Left hindlimb (tissue), 1 donor: ENCODE results near the gene AKAP13.

ENCODE experiments used
- DNase-seq: peaks from one replicate; pipeline ENCODE4 v3.0.0-alpha.2; 2018

The AKAP13 gene

DNA sequence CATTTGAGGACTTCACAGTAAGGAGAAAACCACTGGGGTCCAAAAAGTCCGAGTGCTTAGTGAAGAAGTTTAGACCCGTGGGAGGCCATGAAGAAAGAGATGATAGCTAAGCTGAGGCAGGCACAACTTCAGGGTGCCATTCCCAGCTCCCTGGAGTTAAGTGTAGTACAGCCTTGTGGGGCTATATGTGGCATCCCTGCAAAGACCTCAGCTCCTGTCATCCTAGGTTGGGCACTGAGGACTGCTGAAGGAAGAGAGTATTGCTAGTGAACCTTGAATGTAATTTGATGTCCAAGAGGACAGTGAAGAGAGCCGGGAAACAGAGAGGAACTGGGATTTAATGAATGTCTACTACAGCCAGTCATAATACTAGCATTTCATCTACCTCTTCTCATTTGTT is 162.1 kb downstream of the AKAP13 start:
- no peak for DNase-seq

DNA sequence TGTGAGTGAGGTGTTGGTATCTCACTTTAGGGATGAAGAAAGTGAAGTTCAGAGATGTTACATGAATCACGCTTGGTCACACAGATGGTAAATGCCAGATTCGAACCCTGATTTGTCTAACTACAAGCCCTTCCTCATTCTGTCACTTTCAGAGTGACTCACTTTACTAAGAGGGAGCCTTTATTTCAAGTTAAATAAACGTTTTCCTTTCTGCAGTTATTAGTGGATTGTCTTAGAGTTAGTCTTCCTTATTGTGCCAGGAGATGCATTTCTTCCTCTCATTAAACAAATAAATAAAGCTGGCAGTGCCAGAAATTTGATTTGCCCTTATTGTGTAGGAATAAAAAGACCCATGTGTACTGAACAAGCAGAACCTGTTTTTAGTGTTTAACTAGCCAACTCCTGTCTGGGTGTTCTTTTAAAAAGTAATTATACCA is 162.5 kb downstream of the AKAP13 start:
- no peak for DNase-seq

DNA sequence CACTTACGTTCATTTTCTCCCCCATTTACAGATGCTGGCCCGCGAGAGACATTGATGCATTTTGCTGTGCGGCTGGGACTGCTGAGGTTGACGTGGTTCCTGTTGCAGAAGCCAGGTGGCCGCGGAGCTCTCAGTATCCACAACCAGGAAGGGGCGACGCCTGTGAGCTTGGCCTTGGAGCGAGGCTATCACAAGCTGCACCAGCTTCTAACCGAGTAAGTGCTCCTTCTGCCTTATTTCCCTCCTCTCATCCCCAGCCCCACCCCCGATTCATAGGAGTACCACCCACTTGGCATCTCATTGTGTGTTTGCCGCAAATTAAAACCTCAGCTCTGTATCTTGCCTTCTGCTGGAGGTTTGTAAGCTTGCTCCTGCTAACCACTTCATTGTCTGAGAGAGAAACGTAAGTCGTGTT is 163.3 kb downstream of the AKAP13 start:
- DNase-seq = no peak

DNA sequence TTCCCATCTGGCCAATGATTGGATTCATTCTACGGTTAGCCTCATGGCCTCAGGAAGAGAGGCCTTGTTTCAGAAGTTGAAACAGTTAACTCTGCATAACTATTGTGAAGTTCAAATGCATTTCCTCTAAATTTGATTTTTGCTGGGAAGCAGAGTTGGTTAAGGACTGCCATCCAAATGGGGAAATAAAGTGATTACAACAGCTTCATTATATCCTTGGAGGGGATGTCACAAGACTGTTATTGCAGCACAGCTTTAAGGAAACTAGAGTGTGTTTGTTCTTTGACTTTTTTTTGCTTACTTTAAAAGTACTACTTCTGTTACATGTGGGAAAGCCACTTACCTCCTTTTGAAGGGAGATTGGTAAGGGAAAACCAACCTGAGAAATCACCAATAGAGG is 164.8 kb downstream of the AKAP13 start:
- DNase-seq = no peak

DNA sequence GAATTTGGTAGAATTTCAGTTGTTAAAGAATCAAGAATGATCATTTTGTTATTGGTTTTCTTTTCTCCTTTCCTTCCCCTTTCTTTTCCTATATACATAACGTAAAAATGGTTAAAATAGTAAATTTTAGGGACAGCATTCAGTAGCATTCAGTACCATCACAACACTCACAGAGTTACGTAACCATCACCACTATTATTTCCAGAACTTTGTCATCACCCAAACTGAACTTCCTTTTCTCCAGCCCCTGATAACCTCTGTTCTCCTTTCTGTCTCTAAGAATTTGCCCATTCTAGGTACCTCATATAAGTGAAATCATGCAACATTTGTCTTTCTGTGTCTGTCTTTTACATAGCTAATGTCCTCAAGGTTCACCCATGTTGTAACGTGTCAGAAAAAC is 165.3 kb downstream of the AKAP13 start:
- DNase-seq = no peak

DNA sequence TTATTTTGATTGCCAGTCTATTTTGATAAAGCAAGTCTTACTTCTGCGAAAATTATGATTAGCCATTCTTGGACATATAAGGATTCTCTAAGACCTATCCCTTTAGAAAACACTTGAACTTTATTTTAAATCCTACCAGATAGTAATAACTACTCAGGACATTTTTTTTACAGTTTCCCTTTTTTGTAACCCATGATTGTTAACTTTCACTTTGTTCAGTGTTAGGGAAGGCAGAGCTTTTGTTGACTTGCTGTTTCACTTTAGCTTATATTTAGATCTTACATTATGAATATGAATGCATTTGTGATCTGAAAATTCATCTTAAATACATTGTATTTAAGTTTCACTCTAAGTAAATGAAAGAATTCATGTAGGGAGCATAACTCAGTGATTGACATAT is 167.0 kb downstream of the AKAP13 start:
- DNase-seq = no peak

DNA sequence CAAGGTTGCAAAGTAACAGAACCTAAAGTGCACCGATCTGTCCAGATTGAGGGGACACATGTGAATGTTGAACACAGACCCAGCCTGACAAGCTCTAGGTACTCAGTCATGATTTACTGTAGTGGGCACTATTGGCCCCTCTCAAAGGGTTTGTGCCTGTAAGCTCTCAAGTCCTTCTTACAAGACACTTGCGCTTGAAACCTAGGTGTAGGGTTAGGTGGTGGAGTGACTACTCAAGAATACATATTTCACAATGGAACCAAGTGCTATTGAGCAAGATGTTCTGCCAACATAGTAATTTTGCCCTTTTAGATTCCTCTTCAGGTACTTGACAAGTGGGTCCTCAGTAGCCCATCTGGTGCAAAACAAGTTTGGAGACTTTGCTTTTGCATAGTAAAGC is 169.9 kb downstream of the AKAP13 start:
- no peak for DNase-seq

DNA sequence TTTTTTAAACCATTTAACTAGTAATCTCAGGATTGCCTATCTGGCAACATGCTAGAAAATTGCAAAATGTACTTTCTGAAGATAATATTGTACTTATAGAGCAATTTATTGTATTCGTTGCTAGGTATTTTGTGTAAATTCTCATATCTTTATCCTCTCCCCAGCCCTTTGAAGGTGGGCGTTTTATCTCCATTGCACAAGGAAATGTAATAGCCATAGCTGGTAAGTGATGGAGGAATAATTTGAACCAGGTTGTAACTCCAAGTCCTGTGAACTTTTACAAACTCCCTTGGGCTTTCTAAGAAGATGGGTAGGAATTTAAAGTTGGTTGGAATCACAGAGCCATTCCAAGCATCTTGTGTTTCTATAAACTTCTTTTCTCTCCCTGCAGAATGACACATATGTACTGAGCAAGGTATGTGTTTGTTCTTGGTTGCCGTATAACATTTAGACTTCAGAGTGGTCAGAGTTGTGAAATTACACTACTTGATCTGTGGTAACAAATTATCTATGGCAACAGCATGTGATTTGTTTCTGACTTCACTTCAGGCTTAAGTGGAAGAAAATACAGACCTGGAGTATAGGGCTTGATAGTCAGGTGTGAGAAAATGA is 170.9 kb downstream of the AKAP13 start:
- no peak for DNase-seq

DNA sequence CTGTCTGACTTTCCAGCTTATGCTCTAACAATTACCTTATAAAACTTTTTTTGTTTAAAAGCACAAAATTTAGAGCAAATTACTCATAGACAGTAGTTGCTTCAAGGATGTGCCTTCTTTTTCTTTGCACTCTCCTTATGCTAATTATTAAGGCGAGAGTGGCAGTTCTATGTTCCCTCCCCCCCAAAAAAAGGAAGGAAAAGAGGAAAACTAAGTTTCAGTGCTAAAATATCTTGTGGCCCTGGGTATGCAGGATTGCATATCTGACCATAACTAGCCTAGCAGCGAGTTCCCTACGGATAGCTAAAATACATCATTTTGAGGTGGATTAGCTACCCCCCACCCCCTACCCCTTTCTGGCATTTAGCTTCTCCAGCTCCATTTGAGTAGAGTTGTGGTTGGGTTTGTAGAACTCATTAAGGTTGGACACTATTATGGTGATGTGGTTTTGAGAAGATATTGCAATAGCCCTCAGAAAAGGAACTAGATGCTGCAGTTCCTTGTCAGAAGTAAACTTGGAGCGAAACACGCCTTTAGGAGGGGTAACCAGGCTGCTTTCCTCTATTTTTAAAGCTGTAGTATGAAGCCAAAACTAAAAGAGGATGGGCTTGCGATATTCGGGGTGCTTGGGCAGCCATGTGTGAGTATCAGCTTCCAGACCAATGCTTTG is 174.6 kb downstream of the AKAP13 start:
- no peak for DNase-seq

DNA sequence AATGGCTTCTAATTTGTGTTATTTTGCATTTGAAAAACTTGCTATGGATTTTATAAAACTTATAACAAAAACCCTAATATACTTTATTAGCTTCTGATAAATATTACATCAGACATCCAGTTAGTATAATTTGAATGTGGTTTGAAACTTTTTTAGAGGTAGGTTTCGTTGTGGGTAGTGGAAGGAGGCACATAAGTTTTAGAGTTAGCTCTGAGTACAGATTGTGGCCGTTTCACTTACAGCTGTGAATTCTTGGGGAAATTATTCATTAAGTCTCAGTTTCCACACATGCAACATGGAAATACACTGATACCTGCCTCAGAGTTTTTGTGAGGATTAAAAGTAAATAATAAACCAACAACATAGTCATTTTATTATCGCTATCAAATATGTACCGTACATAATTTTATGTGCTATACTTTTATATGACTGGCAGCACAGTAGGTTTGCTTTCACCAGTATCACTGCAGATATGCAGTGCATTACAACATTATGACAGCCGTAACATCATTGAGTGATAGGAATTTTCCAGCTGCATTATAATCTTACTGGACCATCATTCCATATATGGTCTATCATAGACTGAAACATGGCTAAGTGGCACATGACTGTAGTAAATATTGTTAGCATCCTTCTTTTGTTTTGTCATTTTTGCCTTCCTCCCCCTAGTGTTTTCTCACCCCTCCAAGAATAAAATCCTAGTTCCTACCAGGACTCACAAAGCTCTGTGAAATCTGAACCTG is 175.6 kb downstream of the AKAP13 start:
- no peak for DNase-seq

DNA sequence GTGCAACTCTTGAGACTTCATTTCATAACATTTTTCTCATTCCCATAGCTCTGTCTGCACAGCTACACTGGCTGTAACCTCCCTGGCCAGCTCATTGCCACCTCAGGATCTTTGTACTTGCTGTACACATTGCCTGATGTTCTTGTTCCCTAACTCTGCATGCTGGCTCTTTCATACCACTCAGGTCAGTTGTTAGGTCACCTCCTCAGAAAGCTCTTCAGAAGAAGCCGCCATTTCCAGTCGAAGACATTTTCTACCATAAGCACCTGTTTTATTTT is 176.2 kb downstream of the AKAP13 start:
- DNase-seq = no peak

DNA sequence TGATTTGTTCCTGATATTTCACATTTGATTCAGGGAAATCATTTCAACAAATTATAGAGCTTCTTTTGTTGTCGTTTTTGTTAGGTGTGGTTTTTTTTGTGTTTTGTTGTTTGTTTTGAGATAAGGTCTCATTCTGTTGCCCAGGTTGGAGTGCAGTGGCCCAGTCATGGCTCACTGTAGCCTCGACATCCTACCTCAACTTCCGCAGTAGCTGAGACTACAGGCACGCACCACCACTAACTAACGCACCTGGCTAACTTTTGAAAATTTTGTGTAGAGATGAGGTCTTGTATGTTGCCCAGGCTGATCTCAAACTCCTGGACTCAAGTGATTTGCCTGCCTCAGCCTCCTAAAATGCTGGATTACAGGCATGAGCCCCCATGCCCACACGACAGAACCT is 177.0 kb downstream of the AKAP13 start:
- DNase-seq = no peak

DNA sequence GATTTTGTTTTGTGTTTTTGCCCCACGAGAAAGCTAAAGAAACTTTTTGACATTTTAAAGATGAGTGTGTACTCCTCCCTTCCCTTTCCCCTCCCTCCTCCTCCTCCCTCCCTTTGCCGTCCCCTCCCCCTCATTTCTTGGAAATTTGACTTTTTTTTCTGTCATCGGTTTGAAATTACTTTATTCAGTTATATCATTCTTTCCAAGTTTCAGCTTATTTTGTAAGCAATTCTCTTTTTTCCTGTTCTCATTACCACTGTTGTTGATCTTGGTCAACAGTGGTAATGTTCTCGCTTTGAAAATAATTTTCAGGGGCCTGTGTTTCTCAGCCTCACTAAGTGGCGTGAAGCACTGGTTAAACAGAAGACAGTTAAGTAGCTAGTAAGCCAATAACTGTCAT is 178.4 kb downstream of the AKAP13 start:
- no peak for DNase-seq

DNA sequence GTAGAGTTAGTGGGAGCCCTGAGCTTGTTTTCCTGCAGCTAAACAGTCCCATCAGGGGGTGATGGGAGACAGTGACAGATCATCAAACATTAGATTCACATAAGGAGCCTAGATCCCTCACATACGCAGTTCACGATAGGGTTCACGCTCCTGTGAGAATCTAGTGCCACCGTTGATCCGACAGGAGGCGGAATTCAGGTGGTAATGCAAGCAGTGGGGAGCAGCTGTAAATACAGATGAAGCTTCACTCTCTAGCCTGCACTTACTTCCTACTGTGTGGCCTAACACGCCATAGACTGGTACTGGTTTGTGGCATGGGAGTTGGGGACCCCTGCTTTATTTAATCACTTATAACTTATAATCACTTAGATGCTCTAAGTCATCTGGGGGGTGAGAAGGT is 179.1 kb downstream of the AKAP13 start:
- DNase-seq = no peak

DNA sequence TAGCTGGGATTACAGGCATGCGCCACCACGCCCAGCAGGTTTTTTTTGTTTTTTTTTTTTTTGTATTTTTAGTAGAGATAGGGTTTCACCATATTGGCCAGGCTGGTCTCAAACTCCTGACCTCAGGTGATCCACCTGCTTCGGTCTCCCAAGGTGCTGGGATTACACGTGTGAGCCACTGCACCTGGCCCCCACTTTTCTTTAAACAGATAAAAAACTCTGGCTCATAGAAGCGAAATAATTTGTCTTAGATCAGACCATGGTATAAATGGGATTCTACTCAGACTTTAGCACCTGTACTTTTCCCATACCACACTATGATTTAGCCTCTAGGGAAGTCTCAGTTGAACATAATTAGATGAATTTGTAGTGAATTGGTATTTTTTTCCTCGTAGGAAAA is 182.4 kb downstream of the AKAP13 start:
- DNase-seq = no peak

DNA sequence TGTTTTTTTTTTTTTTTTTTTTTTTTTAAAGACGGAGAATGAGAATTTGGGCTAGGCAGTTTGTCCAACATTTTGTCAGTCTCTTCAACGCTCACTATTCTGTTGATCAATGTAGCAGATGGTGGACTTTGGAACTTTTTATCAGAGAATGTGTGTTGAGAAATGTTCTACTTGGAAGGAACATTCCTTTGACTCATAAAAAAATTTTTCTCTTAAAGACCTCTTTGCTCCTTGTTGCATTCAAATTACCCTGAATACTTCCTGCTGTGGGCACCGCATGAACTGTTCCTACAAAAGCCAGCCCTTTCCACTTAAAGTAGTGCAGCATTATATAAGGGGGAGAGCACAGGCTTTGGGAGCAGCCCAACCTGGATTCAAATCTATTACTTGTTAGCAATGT is 182.9 kb downstream of the AKAP13 start:
- DNase-seq = no peak

DNA sequence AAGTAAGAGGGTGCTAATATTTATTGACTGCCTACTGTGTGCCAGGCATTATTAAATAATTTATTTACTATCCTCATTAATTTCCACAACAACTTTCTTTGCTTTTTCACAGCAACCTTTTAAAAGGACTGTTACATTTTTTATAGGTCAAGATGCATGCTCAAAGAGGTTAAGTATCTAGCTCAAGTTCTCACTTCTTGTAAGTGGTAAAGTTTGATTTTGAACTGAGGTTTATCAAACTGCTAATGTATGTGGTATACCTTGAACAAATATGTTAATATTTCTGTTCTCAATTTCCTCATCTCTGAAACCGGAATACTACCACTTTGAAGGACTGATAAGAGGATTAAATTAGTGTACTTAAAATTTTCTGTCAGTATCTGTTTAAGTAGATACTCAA is 183.3 kb downstream of the AKAP13 start:
- no peak for DNase-seq

DNA sequence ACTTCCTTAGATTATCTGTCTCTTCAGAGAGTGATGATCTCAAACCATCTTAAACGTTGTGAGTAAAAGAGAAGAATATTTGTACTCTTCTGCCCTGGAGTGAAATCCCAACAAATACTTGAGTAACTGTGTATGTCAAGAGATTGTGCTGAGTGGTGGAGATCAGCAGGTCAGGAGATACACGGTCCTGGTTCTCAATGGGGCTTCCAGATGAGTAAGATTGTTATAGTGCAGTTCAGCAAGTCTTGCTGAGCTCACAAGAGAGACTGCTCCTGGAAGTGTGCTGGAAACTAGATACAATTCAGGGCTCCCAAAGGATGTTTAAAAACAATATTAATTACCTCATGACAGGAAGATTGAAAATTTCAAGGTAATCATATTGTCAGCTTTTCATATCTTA is 184.3 kb downstream of the AKAP13 start:
- DNase-seq = no peak

DNA sequence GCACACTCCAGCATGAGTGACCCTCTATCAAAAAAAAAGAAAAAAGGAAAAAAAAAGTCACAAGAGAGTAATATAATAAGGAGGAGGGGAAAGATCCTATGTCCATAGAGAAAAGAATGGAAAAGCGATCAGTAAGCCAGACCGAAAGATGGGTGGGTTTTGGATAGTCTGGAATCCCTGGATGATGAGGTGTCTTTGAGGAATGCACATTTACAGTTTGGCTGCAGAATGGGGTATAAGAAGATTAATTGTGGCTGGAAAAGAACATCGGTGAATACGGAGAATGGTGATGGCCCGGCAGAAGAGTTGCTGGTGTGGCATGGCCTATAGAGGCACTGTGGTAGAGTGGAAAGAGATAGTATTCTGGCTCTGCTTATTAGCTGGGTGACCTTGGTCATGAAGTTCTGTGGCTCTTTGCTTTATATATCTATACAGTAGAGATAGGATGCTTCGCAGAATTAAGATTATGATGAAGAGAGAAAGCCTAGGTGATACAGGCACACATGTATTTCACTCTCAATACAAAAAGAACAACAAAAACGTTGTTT is 187.9 kb downstream of the AKAP13 start:
- DNase-seq = no peak

DNA sequence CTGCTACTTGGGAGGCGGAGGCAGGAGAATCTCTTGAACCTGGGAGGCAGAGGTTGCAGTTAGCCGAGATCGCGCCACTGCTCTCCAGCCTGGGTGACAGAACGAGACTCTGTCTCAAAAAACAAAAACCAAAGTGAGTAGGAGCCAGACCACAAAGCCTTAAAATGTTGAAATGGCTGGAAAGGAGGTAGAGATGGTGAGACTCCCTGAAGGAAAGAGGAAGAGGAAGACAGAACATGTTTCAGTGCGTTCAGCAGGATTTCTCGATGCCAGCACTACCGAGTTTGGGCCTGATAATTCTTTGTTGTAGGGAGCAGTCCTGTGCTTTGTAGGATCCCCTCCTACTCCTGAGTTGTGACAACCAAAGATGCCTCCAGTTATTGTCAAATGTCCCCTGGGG is 189.9 kb downstream of the AKAP13 start:
- DNase-seq = no peak

DNA sequence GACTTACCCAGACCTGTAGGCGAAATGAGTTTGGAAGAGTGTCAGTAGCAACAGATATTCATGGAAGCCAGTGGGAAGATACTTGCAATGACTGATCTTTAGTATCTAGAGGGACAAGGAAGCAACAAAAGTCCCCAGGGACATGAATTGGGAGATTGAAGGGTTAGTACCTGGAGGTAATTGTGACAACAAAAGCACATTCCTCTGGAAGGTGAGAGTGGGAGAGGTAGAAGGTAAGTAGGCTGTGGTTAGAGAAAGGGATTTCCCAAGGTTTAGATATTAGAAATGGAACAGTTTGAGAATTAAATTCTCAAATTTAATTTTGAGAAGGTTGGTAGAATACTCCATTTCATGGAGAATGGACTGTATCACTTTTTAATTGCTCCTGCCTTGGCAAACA is 191.4 kb downstream of the AKAP13 start:
- no peak for DNase-seq

DNA sequence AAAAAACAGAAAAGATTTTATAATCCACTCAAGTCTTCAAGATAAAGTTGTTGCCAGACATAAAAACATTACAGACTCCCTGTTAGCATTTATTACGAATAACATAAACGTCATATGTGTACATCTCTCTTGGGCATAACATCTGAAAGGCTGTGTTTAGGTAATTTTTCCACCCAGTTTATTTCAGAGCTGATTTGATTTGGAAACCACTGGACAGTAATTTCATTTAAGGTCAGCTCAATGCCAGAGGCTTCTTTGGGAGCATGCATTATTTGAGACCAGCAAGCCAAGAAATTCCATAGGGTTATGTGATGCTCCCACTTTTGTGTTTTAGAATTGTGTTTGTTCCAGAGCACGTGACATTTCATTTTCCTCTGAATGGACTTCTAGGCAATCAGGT is 196.0 kb downstream of the AKAP13 start:
- no peak for DNase-seq

DNA sequence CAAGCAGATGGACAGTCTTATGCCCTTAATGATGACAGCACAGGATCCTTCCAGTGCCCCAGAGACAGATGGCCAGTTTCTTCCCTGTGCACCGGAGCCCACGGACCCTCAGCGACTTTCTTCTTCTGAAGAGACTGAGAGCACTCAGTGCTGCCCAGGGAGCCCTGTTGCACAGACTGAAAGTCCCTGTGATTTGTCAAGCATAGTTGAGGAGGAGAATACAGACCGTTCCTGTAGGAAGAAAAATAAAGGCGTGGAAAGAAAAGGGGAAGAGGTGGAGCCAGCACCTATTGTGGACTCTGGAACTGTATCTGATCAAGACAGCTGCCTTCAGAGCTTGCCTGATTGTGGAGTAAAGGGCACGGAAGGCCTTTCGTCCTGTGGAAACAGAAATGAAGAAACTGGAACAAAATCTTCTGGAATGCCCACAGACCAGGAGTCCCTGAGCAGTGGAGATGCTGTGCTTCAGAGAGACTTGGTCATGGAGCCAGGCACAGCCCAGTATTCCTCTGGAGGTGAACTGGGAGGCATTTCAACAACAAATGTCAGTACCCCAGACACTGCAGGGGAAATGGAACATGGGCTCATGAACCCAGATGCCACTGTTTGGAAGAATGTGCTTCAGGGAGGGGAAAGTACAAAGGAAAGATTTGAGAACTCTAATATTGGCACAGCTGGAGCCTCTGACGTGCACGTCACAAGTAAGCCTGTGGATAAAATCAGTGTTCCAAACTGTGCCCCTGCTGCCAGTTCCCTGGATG is 198.7 kb downstream of the AKAP13 start:
- DNase-seq = no peak
